Measurements from ENCODE around the gene B4GALT4. TPM values are rescaled to one million over a fixed set of nuclear protein-coding genes. Genes with fewer than 3 reads are reported as not detected.
A peak's percentile ranks its signal among the peaks of the same experiment; 100 is the strongest.

Gene B4GALT4
- polyA plus RNA-seq, 3 donors from 2014 or later: 24.0 to 29.0 (median 24.3) TPM

DNA sequence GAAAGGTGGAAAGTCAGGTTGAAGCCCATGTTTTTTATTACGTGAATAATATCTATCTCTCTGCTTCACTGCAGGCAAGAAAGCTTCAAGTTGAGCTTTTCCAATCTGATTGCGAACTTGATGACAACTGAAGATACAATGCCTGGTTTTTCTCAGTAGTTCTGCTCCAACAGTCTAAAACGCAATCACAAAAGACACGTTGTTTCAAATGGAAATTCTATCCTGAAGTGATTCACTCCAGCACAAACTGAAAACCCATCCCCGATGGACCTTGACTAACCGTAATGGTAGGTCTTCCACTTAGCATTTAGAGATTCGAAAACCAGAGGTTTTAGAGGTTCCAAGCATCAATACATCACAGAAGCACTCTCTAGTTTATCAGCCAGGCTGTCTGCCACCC lies 10.6 kb downstream of the B4GALT4 start:
- peaks cover 29 to 59% (median 33%) of the 10 kb centered on the region in 3 donors for H3K36me3 Mint-ChIP-seq
- no peaks in the 10 kb centered on the region for H3K27me3 Mint-ChIP-seq (ENCODE audit: low read depth in 3 of 3)
- no peaks in the 10 kb centered on the region for H3K9me3 Mint-ChIP-seq
- peaks cover 57 to 77% of the 10 kb centered on the region in 2 donors for H3K4me1 Mint-ChIP-seq
- H3K27ac Mint-ChIP-seq: peak overlapping the region in 4 of 6 donors; percentile 5 to 76 (median 24)
- DNase-seq: no peak
- no peak overlapping the region for H3K4me3 Mint-ChIP-seq

DNA sequence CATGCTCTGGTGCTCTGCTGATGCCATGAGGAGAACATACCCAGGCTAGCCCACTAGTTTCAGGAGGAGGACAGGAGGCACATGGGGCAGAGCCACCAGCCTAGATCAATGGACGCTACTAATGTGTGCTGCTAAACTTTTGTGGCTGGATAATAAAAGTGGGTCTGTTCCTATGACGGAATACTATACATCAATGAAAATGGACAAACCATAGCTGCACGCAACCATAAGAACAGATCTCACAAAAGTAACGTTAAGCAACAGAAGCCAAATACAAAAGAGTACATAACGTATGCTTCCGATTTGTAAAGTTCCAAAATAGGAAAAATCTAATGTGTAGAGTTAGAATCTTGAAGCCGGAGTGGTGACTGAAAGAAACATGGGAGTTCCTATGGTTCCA lies 11.5 kb downstream of the B4GALT4 start:
- Mint-ChIP-seq H3K4me3 (no peak overlapping the region), H3K4me1 (peaks cover 49 to 72% of the 10 kb centered on the region in 2 donors), H3K9me3 (no peaks in the 10 kb centered on the region), H3K27ac (no peak overlapping the region), H3K27me3 (ENCODE audit: low read depth in 3 of 3) (no peaks in the 10 kb centered on the region), H3K36me3 (peaks cover 22 to 52% (median 33%) of the 10 kb centered on the region in 3 donors)
- DNase-seq: no peak

GRCh38 chr3:119228373-119229145 lies 12.1 kb downstream of the B4GALT4 start:
- H3K36me3 Mint-ChIP-seq: peaks cover 26 to 57% (median 33%) of the 10 kb centered on the region in 3 donors
- peak overlapping the region in 3 of 6 donors; percentile 2 to 76 (median 53) for H3K27ac Mint-ChIP-seq
- no peaks in the 10 kb centered on the region for H3K27me3 Mint-ChIP-seq (ENCODE audit: low read depth in 3 of 3)
- H3K4me1 Mint-ChIP-seq: peaks cover 48 to 69% of the 10 kb centered on the region in 2 donors
- DNase-seq: no peak
- H3K9me3 Mint-ChIP-seq: no peaks in the 10 kb centered on the region
- no peak overlapping the region for H3K4me3 Mint-ChIP-seq

DNA sequence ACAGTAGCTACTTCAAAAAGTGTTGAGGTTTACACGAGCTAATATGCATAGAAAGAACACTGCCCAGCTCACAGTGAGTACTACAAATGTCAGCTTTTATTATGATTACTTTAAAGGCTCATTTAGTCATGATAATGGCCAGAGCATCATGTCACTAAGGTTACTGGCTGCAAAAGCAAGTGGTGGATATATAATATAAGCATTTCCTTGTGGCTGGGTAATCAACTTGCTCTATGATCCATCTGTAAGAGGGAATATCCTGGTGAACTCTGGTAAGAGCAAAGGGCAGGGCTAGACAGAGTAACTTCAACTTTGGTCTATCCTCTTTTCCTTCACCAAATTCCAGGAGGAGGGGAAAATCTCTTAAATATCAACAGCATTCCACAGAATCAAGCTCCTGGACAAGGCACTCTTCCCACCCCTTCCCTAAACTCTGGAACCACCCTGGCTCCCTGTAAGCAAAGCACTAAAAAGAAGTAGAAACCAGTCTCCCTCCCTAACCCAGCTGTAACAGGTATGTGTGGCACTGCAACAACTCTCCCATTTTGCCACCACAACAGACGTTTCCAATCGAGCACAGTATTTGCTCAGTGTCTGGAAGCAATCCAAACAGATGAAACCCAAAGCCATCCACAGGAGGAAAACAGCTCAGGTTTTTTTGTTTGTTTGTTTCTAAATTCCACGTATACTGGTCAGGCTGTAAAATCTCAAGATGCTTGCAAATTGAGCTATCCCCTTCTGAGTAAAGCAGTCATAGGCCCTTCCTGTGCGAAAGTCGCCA lies 13.4 kb downstream of the B4GALT4 start:
- DNase-seq: no peak
- H3K4me1 Mint-ChIP-seq: peaks cover 38 to 67% of the 10 kb centered on the region in 2 donors
- H3K4me3 Mint-ChIP-seq: no peak overlapping the region
- H3K27ac Mint-ChIP-seq: peak overlapping the region in 3 of 6 donors; percentile 2 to 72 (median 18)
- H3K9me3 Mint-ChIP-seq: no peaks in the 10 kb centered on the region
- H3K36me3 Mint-ChIP-seq: peaks cover 26 to 61% (median 42%) of the 10 kb centered on the region in 3 donors
- H3K27me3 Mint-ChIP-seq (ENCODE audit: low read depth in 3 of 3): no peaks in the 10 kb centered on the region

- no peak for DNase-seq
- H3K9me3 Mint-ChIP-seq: no peaks in the 10 kb centered on the region
- peak overlapping the region in 1 of 6 donors; percentile 1 for H3K27ac Mint-ChIP-seq
- H3K27me3 Mint-ChIP-seq (ENCODE audit: low read depth in 3 of 3): peaks cover 0 to 3% (median 0%) of the 10 kb centered on the region in 3 donors
- H3K36me3 Mint-ChIP-seq: peaks cover 30 to 61% (median 52%) of the 10 kb centered on the region in 3 donors
- H3K4me3 Mint-ChIP-seq: no peak overlapping the region
- H3K4me1 Mint-ChIP-seq: peaks cover 33 to 62% of the 10 kb centered on the region in 2 donors
Observed at GRCh38 chr3:119225121-119225520, 15.6 kb downstream of the B4GALT4 start.

- Mint-ChIP-seq H3K27ac (no peak overlapping the region), H3K4me3 (no peak overlapping the region), H3K4me1 (peaks cover 41 to 68% of the 10 kb centered on the region in 2 donors), H3K36me3 (peaks cover 20 to 57% (median 48%) of the 10 kb centered on the region in 3 donors), H3K9me3 (no peaks in the 10 kb centered on the region), H3K27me3 (ENCODE audit: low read depth in 3 of 3) (peaks cover 0 to 3% (median 0%) of the 10 kb centered on the region in 3 donors)
- DNase-seq: no peak
Observed at GRCh38 chr3:119223511-119223910, 17.2 kb downstream of the B4GALT4 start.

- Mint-ChIP-seq H3K4me1 (peaks cover 43 to 62% of the 10 kb centered on the region in 2 donors), H3K4me3 (no peak overlapping the region), H3K27me3 (ENCODE audit: low read depth in 3 of 3) (peaks cover 0 to 3% (median 0%) of the 10 kb centered on the region in 3 donors), H3K9me3 (no peaks in the 10 kb centered on the region), H3K36me3 (peaks cover 20 to 56% (median 41%) of the 10 kb centered on the region in 3 donors), H3K27ac (peak overlapping the region in 3 of 6 donors; percentile 27 to 84 (median 35))
- no peak for DNase-seq
Observed at GRCh38 chr3:119222391-119222790, 18.3 kb downstream of the B4GALT4 start.

DNA sequence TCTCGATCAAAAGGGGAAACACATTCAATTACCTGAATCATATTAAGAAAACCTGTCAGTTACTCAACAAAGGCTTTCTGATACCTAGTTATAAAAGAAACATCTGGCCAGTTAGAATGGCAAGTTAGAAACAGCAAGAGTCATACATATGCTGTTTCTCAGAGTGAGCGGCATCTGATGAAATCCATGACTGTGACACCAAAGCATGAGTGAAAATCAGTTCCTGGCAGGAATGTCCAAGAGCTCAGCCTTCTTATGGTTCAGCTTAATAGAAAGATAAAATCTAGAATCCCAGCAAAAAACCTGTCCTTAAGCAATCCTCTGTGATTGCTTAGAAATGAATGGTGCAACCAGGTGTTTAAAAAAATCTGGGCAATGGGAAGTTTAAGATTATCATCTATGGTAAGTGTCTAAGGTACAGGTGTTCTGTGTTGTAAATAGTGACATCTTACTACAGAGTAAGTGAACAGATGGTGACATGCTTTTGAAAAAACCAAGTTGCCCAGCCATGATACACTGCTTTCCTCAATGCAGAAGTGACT lies 18.8 kb downstream of the B4GALT4 start:
- peaks cover 20 to 60% (median 45%) of the 10 kb centered on the region in 3 donors for H3K36me3 Mint-ChIP-seq

DNA sequence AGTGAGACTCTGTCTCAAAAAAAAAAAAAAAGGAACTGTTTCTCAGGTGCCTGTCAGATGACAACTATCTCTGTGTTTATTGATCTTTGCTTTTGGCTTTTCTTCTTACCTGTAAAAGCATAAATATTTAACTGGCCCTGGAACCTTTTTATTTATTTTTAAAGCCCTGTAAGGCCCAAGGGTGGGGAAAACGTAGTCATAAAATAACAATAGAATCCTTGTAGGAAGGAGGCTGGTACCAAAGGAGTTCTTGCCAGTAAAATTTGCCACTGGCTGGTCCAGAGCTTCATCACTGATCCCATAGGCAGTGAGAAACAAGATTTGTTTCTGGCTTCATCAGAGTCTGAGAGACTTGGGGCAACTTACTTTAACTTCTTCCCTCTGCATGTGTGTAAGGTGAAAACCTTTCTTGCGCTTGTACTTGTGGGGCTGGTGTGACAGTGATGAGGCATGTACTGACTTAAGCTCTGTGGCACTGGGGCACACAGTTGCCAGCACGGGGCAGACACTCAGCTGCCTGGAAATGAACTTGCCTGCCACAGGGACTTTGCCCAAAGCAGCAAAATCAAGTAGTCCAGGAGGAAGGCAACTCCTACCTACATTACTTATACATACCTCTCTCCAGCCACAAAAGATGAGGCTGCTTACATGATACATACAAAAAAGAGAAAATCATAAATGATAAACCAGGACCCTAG lies 19.6 kb downstream of the B4GALT4 start:
- Mint-ChIP-seq H3K27me3 (ENCODE audit: low read depth in 3 of 3) (peaks cover 0 to 3% (median 0%) of the 10 kb centered on the region in 3 donors), H3K27ac (peak overlapping the region in 4 of 6 donors; percentile 33 to 68 (median 46)), H3K4me1 (peaks cover 38 to 50% of the 10 kb centered on the region in 2 donors), H3K36me3 (peaks cover 19 to 55% (median 42%) of the 10 kb centered on the region in 3 donors), H3K4me3 (no peak overlapping the region), H3K9me3 (no peaks in the 10 kb centered on the region)
- no peak for DNase-seq

More for the DNA sequence above, 18.8 kb downstream of the B4GALT4 start:
- H3K4me3 Mint-ChIP-seq: no peak overlapping the region
- peaks cover 41 to 56% of the 10 kb centered on the region in 2 donors for H3K4me1 Mint-ChIP-seq
- peaks cover 0 to 3% (median 0%) of the 10 kb centered on the region in 3 donors for H3K27me3 Mint-ChIP-seq (ENCODE audit: low read depth in 3 of 3)
- H3K9me3 Mint-ChIP-seq: no peaks in the 10 kb centered on the region
- DNase-seq: no peak
- peak overlapping the region in 3 of 6 donors; percentile 27 to 84 (median 72) for H3K27ac Mint-ChIP-seq

- Mint-ChIP-seq H3K36me3 (peaks cover 26 to 62% (median 45%) of the 10 kb centered on the region in 3 donors), H3K27me3 (ENCODE audit: low read depth in 3 of 3) (peaks cover 0 to 3% (median 0%) of the 10 kb centered on the region in 3 donors), H3K4me3 (no peak overlapping the region), H3K4me1 (peaks cover 39 to 46% of the 10 kb centered on the region in 2 donors), H3K27ac (peak overlapping the region; percentile 19 to 86 (median 62)), H3K9me3 (no peaks in the 10 kb centered on the region)
- no peak for DNase-seq
Observed at GRCh38 chr3:119220198-119220597, 20.5 kb downstream of the B4GALT4 start.

DNA sequence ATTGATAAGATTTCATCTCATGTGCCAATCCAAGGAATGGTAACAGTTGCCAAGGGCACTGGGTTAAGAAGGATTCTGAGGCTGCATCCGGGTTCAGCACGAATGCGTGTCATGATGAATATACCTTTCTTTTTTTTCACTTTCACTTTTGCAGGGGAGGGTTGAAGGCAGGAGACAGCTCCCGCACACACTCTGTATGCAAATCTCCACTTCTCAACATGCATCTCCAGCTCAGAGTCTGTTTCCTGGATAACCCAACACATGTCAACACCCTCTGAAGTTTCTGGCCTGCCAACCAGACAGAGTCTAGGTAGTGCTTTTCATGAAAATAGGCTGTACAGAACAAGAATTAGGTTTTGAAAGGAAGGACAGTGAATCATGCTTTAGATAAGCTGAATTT lies 21.6 kb downstream of the B4GALT4 start:
- peak overlapping the region; percentile 8 to 66 (median 49) for H3K4me3 Mint-ChIP-seq
- peaks cover 40 to 46% of the 10 kb centered on the region in 2 donors for H3K4me1 Mint-ChIP-seq
- peak in 2 of 3 donors; percentile 17 to 41 for DNase-seq
- H3K27ac Mint-ChIP-seq: peak overlapping the region; percentile 73 to 91 (median 84)
- H3K9me3 Mint-ChIP-seq: no peaks in the 10 kb centered on the region
- H3K36me3 Mint-ChIP-seq: peaks cover 30 to 62% (median 50%) of the 10 kb centered on the region in 3 donors
- peaks cover 0 to 3% (median 0%) of the 10 kb centered on the region in 3 donors for H3K27me3 Mint-ChIP-seq (ENCODE audit: low read depth in 3 of 3)

DNA sequence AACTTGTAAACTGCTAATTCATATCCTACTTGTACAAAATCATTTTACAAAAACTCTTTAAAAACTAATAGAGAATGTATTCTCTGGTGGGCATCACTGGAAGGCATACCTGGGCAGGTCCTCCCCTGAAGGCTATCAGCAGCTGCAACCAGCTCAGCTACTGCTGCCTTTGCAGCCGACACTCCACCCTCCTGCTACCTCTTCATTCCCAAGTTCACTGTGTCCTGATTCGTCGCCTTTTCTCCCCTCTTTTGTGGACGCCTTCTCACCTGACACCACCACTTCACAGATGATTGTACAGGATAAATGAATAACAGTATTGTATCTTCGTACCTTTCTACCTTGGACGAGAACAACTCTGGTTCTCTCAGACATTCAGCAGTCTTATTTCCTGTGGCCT lies 28.9 kb downstream of the B4GALT4 start:
- H3K9me3 Mint-ChIP-seq: no peaks in the 10 kb centered on the region
- no peak overlapping the region for H3K4me3 Mint-ChIP-seq
- H3K36me3 Mint-ChIP-seq: peaks cover 40 to 65% (median 47%) of the 10 kb centered on the region in 3 donors
- peaks cover 0 to 2% (median 0%) of the 10 kb centered on the region in 3 donors for H3K27me3 Mint-ChIP-seq (ENCODE audit: low read depth in 3 of 3)
- peaks cover 23 to 38% of the 10 kb centered on the region in 2 donors for H3K4me1 Mint-ChIP-seq
- no peak overlapping the region for H3K27ac Mint-ChIP-seq
- DNase-seq: no peak

GRCh38 chr3:119211193-119211592 lies 29.5 kb downstream of the B4GALT4 start:
- Mint-ChIP-seq H3K4me3 (no peak overlapping the region), H3K36me3 (peaks cover 39 to 64% (median 46%) of the 10 kb centered on the region in 3 donors), H3K27ac (peak overlapping the region in 2 of 6 donors; percentile 37 to 41), H3K4me1 (peaks cover 28 to 43% of the 10 kb centered on the region in 2 donors), H3K9me3 (no peaks in the 10 kb centered on the region), H3K27me3 (ENCODE audit: low read depth in 3 of 3) (peaks cover 0 to 2% (median 0%) of the 10 kb centered on the region in 3 donors)
- no peak for DNase-seq

Data from immature natural killer cell (primary cell).